Left hindlimb (tissue), 1 donor: ENCODE results near the gene PTEN.

Experiments used
- DNase-seq: peaks from one replicate; pipeline ENCODE4 v3.0.0-alpha.2; 2018

PTEN gene

GRCh38 chr10:87923233-87923632 is 59.8 kb downstream of the PTEN start:
- no peak for DNase-seq

- no peak for DNase-seq
Observed at GRCh38 chr10:87925570-87925969, 62.1 kb downstream of the PTEN start.

GRCh38 chr10:87927091-87927490 is 63.7 kb downstream of the PTEN start:
- DNase-seq: no peak

- no peak for DNase-seq
Observed at GRCh38 chr10:87928996-87929395, 65.6 kb downstream of the PTEN start.

GRCh38 chr10:87930141-87930540 is 66.7 kb downstream of the PTEN start:
- DNase-seq: no peak

GRCh38 chr10:87930934-87931835 is 67.8 kb downstream of the PTEN start:
- no peak for DNase-seq

GRCh38 chr10:87931836-87932230 is 68.4 kb downstream of the PTEN start:
- DNase-seq: no peak

- no peak for DNase-seq
Observed at GRCh38 chr10:87935290-87936141, 72.1 kb downstream of the PTEN start.

GRCh38 chr10:87940210-87940609 is 76.8 kb downstream of the PTEN start:
- DNase-seq: no peak

GRCh38 chr10:87942884-87943527 is 79.6 kb downstream of the PTEN start:
- DNase-seq: no peak

GRCh38 chr10:87945984-87946383 is 82.6 kb downstream of the PTEN start:
- DNase-seq: no peak

GRCh38 chr10:87952612-87953011 is 89.2 kb downstream of the PTEN start:
- no peak for DNase-seq

- DNase-seq: no peak
Observed at GRCh38 chr10:87956055-87956454, 92.6 kb downstream of the PTEN start.

- no peak for DNase-seq
Observed at GRCh38 chr10:87957702-87958101, 94.3 kb downstream of the PTEN start.

GRCh38 chr10:87960230-87960629 is 96.8 kb downstream of the PTEN start:
- no peak for DNase-seq

- DNase-seq: no peak
Observed at GRCh38 chr10:87961314-87961713, 97.9 kb downstream of the PTEN start.

GRCh38 chr10:87966459-87966858 is 103.0 kb downstream of the PTEN start:
- DNase-seq: no peak

GRCh38 chr10:87973635-87974034 is 110.2 kb downstream of the PTEN start:
- DNase-seq: no peak

- DNase-seq: no peak
Observed at GRCh38 chr10:87974130-87974529, 110.7 kb downstream of the PTEN start.

GRCh38 chr10:87974769-87975168 is 111.3 kb downstream of the PTEN start:
- DNase-seq: no peak

- no peak for DNase-seq
Observed at GRCh38 chr10:87976101-87976743, 112.8 kb downstream of the PTEN start.

- DNase-seq: no peak
Observed at GRCh38 chr10:87978166-87978565, 114.7 kb downstream of the PTEN start.

GRCh38 chr10:87979847-87980246 is 116.4 kb downstream of the PTEN start:
- no peak for DNase-seq
